ENCODE measurements around the gene NTSR1.

NTSR1 gene

DNA sequence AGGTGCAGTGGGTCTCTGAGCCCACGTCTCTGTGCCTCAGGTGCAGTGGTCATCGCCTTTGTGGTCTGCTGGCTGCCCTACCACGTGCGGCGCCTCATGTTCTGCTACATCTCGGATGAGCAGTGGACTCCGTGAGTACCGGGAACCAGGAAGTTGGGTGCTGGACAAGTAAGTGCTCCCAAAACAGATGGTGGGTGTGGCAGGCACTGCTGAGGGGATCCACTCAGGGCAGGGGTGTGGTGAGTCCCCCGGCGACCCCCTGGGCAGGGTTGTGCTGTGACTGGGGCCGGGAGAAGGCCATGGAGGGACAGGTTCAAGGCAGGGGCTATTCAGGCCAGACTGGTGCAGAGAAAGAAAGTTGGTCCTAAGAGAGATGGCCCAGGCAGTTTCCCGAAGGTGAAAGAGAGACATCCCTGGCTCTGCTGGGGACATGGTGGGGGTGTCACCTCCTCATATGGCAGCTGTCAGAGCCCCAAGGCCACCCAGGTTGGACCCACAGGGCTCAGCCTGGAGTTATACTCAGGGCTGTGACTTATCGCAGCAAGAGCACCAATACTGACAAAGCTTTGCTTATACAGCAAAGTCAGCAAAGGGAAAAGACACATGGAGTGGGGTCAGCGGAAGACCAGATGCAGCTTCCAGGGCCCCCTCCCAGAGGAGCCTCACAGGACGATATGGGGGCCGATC is 49.7 kb downstream of the NTSR1 start:
- DNase-seq (ENCODE audit: low read depth): no peak

DNA sequence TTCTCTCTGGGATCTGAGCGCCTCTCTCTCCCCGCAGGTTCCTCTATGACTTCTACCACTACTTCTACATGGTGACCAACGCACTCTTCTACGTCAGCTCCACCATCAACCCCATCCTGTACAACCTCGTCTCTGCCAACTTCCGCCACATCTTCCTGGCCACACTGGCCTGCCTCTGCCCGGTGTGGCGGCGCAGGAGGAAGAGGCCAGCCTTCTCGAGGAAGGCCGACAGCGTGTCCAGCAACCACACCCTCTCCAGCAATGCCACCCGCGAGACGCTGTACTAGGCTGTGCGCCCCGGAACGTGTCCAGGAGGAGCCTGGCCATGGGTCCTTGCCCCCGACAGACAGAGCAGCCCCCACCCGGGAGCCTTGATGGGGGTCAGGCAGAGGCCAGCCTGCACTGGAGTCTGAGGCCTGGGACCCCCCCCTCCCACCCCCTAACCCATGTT is 51.4 kb downstream of the NTSR1 start:
- DNase-seq (ENCODE audit: low read depth): no peak

DNA sequence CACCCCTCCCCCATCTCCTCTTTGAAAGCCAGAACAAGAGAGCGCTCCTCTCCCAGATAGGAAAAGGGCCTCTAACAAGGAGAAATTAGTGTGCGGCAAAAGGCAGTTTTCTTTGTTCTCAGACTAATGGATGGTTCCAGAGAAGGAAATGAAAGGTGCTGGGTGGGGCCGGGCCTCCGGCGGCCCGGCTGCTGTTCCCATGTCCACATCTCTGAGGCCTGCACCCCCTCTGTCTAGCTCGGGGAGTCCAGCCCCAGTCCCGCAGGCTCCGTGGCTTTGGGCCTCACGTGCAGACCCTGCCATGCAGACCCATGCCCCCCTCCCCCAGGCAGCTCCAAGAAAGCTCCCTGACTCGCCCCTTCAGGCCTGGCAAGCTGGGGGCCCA is 51.8 kb downstream of the NTSR1 start:
- no peak for DNase-seq (ENCODE audit: low read depth)

DNA sequence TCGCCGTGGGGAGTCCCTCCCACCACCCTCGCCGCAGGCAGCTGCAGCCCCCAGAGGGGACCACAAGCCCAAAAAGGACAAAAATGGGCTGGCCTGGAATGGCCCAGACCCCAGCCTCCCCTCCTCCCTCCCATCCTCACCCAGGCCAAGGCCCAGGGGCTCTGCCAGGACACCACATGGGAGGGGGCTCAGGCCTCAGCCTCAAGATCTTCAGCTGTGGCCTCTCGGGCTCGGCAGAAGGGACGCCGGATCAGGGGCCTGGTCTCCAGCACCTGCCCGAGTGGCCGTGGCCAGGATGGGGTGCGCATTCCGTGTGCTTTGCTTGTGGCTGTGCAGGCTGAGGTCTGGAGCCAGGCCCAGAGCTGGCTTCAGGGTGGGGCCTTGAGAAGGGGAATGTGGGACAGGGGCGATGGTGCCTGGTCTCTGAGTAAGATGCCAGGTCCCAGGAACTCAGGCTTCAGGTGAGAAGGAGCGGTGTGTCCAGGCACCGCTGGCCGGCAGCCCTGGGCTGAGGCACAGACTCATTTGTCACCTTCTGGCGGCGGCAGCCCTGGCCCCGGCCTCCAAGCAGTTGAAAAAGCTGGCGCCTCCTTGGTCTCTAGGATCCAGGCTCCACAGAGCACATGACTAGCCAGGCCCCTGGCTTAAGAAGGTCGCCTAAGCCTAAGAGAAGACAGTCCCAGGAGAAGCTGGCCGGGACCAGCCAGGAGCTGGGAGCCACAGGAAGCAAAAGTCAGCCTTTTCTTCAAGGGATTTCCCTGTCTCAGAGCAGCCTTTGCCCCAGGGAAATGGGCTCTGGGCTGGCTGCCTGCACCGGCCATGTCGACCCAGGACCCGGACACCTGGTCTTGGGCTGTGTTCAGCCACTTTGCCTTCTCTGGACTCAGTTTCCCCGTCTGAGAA is 52.5 kb downstream of the NTSR1 start:
- no peak for DNase-seq (ENCODE audit: low read depth)

DNA sequence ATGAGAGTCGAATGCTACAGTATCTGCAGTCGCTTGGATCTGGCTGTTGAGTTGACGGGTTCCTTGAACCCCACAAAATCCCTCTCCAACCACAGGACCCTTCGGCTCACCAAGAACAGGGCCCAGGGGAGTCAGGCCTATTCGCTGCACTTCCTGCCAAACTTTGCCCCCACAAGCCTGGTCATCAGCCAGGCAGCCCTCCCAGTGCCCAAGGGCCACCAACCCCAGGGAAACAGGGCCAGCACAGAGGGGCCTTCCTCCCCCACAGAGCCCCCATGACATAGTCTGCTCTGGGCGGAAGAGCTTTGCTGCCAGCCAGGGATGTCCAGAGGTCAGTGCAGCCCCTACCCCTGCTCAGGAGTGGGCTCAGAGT is 53.1 kb downstream of the NTSR1 start:
- DNase-seq (ENCODE audit: low read depth): no peak

DNA sequence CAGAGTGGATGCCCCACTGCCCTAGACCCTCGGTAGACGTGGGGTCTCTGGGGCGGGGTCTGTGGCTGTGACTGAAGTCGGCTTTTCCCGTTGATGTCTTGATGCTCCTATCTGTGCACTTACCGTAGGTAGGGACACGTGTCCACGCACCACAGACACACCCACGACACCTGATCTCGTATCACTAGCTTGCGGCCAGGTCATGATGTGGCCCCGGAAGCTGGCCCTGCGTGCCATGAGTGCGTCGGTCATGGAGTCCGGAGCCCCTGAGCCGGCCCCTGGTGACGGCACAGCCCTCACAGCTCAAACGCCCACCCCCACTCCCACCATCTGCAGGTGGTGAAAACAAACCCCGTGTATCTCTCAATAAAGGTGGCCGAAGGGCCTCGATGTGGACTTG is 53.7 kb downstream of the NTSR1 start:
- DNase-seq (ENCODE audit: low read depth): no peak

DNA sequence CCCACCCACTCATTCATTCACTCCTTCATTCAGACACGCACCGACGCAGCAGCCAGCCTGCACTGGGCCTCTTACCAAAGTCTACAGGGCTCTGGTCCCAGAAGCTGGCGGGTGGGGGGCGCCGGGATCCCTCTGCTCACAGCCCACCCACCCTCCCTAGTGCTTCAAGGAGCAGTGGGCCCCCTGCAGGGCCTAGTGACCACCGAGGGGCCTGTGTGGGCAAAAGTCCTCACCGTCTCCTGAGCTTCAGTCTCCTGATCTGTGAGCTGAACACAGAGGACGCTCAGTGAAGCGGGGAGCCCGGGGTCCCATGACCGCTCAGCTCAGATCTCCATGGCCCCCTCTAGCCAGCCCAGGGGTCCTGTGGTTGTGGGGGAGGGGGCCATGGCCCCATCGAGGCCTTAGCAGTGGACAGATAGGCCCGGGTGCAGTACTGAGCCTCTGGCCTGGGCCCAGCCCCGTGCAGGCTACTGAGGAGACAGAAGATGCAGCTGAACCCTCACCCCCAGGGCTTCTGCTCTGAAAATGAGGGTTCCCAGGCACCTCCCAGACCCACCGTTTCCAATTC is 54.2 kb downstream of the NTSR1 start:
- no peak for DNase-seq (ENCODE audit: low read depth)

DNA sequence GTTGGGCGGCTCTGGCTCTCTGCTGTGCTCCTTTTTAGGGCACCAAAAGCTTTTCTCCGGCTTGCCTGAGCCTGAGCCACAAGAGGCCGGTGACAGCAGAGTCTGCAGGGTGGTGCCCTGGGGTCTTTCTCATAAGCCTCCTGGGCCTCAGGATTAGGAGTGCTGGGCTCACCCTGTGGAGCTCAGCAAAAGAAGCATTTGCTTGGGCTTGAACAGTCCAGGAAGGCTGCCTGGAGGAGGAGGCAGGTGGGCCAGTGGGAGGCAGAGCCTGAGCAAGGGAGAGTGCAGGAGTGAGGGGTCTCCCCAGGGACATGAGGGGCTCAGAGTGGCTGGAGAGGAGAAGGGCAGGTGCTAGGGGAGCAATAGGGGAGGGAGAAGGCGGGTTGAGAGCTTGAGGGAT is 54.8 kb downstream of the NTSR1 start:
- no peak for DNase-seq (ENCODE audit: low read depth)

DNA sequence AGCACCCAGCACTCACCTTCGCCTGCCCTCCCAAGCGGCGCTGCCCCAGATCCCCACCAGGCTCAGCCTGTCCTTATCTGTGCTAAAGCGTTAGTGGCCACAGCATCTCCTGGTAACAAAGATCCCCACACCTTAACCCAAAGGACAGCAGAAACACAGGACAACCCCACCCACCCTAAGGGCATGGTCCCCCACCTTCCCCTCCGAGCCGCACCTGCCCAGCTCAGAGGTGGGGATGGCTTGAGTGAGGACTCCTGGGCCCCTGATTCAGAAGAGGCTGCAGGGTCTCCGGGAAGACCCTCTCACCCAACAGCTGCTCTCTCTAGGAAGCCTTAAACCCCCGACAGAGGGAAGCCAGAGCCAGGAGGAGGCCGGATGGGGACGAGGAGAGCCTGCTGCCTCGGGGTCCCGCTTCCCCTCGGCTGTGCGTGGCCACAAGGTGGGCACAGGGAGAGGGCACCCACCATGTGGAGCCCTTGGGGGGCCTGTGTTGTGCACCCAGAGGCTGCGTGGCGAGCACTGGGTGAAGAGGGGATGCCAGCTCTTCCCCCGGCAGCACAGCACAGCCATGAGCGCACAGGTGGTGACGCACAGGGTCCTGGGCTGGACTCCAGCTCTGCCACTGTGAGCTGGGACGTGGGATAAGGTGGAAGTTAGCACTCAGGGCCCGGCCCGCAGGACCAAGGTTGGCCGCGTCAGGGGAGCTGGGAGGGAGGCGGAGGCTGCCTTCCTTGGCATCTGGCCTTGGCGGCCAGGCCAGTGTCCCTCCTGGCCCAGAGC is 55.7 kb downstream of the NTSR1 start:
- no peak for DNase-seq (ENCODE audit: low read depth)

DNA sequence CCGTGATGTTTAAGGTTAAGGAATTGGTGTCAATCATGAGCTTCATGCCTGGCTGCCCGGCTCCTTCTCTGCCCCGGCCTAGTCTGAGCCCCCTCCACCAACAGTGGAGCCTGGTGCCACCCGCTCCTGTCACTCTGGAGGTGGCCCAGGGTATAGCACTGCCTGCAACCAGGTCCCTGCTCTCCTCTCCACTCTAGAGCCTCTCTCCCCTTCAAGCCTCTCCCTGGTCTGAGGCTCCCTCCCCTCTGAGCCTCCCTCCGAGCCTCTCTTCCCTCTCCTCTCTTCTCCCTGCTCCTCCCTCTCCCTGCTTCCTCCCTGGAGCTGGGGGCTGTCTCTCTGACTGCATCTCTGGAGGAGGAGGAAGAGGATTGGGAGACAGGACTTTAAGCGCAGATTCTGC is 56.4 kb downstream of the NTSR1 start:
- DNase-seq (ENCODE audit: low read depth): no peak

DNA sequence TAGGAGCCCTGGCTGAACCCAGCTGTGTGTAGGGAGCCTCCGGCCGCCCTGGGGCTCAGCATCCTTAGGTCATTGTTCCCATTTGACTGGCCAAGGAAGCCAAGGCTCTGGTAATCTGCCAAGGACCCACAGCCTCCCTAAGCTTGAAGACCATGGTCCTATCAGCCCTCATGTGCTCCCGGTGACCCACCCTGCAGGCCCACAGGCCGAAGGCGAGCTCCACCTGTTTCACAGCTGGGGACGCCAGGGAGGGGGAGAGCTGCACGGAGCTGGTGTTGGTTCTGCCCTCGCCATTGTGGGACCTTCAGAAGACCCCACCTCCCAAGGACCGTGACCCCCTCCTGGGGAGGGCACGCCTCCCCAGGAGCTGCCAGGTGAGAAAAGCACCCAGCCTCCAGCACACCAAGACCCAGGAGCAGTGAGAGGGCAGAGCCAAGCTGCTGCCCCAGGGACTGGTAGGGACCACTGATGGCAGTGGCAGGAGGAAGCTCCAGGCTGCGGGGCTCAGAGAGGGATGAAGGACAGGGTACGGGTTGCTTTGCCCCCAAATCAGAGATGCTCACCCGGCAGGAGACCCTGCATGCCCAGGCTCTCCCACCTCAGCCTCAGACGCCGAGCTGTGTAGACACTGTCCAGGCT is 56.9 kb downstream of the NTSR1 start:
- no peak for DNase-seq (ENCODE audit: low read depth)

DNA sequence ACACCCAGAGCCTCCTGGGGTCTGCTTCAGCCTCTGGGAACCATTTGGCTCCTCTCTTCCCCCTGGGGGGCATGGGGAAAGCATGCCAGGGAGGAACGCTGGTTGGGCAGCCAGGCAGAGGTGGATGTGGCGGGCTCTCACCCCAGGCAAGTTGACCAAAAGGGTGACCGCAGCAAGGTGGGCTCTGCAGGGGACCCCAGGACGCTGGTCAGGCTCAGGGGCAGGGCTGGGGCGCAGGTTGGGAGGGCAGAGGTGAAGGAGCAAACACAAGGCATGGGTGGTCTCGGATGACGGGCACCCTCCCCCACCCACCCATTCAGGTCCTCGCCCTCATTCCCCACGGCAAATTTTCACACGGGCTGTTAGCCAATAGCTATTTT is 57.4 kb downstream of the NTSR1 start:
- DNase-seq (ENCODE audit: low read depth): no peak

DNA sequence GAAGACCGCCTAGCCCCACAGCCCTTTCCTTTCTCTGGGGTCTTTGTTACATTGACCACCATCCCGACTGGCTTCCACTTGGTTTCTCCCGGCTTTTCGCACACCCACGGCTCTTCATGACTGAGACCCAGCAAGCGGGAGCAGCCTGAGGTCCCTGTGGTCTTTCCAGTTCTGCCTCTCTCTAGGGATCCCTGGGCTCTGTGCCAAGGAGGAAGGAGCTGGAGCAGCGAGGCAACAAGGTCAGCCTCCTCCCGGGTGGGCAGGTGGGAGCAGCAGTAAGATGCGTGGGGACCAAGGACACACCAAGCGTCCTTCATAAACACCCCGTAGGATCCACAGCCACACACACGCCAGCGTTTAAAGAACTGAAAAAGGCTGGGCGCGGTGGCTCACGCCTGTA is 58.1 kb downstream of the NTSR1 start:
- no peak for DNase-seq (ENCODE audit: low read depth)

DNA sequence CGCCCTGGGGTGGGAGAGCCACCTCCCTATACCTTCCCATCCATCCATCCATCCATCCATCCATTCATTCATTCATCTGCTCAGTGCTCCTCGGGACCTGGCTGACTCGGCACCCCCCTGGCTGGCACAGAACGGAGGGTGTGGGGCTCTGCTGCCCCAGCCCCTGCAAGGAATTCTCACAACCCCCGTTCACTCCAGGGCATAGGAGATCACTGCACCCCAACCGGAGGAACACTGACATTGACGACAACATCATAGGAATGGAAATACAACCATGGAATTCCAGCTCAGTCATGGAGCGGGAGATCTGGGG is 59.6 kb downstream of the NTSR1 start:
- DNase-seq (ENCODE audit: low read depth): no peak

DNA sequence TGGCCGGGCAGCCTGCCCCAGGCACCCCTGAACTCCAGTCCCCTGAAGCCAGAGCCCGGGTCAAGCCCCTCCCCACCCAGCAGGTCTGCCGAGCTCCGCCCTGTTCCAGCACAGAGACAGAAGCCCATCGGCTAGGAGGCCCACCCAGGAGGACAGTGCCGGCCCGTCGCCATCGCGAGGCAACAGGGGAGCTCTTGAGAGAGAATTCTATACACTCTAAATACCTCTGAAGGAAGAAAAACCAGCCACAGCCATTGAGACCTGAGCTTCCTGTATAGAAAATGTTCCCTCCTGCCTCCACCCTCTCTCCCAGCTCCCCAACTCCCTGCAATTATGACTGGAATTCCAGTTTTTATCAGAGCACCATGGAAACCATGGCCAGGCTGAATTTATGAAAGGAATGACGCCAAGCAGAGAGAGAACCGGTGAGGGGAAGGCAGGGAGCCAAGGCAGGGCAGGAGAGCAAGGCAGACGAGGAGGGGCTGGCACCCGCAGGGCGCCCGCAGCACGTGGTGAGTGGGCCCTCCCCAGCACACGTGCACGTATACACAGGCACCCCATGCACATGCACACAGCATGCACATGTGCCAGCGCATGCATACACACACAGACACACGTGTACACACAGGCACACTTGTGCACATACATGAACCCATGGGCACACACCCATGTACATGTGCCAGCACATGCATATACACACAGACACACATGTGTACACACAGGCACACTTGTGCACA is 60.1 kb downstream of the NTSR1 start:
- no peak for DNase-seq (ENCODE audit: low read depth)

DNA sequence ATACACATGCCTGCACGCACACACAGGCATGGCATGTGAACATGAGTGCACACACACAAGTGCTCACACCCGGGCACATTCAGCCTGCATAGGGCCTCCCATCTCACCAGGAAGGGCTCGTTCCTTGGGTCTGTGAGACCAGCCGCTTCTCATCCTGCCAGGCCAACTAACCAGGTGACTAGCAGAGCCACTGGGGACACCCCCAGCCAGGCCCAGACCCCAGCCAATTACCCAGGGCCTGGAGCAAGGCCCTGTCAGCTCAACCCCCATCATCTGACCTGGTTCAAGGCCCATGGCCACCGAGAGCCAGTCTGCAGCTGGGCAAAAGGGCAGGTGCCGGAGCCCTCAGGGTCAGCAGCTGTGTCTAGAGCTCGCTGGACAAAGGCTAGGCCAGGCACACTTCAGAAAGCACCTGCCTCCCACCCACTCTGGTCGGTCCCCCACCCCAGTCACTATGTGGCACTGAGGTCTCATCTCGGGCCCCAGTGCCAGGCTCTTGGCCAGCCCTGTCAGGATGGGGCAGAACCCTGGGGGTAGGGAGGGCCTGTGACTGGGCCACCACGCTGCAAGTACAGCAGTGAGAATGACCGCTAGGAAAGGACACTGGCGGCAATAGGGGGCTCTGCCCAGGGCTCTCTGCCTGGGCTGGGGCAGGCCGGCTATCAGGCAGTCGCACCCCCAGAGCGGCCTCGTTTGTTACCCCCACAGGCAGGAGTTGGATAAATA is 60.9 kb downstream of the NTSR1 start:
- no peak for DNase-seq (ENCODE audit: low read depth)

DNA sequence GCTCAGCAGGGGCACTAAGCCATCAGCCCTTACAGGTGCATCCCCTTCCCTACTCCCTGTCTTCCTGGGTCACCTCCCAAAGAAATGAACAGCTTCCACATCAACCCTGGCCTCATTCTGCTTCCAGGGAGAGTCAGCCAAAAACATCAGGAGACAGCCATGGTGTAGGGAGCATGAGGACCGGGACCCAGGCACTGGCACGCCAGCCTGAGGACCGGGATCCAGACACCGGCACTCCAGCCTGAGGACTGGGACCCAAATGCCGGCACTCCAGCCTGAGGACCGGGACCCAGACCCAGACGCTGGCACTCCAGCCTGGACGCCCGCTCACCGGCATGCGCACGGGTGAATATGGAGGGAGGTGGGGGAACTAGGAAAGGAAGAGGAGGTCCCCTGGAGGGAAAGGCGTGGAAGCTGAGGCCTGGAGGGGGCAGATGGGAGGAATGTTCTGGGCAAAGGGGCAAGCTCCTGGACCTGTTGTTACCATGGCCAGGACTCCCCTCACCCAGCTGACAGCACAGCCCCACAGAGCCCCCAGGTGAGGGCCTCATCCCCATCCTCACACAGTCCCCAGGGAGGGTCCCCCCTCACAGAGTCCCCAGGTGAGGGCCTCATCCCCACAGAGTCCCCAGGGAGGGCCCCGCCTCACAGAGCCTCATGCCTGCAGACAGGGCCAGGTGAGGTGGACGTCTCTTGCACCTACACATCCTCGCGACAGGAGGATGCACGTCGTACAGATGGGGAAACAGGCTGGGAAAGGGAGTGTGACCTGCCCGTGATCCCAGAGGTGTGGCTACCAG is 61.7 kb downstream of the NTSR1 start:
- DNase-seq (ENCODE audit: low read depth): no peak

DNA sequence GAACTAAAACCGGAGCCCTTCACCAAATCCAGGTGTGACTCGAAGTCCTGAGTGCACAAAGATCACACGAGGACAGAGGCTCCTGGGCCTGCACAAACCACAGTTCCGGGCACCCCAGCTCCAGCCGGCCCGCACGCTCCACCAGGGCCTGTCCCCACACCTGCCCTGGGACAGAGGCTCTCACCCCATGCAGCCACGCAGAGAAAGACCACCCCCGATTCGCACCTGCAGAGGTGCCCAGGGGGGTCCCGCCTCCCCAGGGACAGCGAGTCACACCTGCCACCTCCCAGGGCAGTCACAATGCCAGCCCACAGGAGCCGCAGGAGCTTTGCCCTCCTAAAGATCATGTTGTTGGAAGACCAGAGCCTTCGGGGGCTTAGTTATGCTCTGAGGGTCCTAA is 62.3 kb downstream of the NTSR1 start:
- DNase-seq (ENCODE audit: low read depth): no peak

DNA sequence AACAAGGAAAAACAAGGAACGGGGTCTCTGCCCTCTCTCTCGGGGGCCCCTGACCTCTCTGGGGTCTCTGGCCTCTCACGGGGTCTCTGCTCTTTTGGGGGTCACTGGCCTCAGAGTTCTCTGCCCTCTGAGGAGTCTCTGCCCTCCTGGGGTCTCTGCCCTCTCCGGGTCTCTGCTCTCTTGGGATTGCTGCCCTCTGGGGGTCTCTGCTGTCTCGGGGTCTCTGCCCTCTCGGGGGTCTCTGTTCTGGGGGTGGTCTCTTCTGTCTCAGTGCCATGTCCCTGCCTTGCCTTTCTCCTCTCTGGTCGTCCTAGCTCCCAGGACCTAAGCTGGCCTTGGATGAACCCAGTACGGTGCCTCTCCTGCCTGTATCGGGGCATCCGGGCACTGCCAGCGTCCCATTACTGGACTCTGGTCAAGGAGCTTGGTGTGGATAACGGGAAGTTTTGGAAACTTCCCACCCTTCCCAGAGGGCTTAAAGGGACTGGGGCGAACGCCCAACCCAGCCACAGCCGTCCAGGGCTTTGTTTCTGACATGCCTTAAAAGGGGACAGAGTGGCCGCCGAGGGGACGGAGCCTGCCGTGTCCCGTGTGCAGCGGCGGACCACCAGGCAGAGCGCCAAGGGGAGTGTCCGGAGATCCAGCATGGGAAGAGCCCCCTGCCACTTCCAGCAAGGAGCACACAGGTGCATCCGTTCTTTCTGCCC is 62.9 kb downstream of the NTSR1 start:
- no peak for DNase-seq (ENCODE audit: low read depth)
